DMS53 treated with DMSO at 0.1 percent for 48 hours (cell line): ENCODE results near the gene GTF2IRD1.
"Not testable (repeated sequence)": the region's sequence is repeated elsewhere in the genome, so short reads cannot be mapped to it uniquely, and the experiment has no call there.

Experiments
- DNase-seq: peaks from one replicate; lab custom pipeline; 2025; ENCODE audit not compliant: unreplicated experiment; lab: John Stamatoyannopoulos, UW

The GTF2IRD1 gene

GRCh38 chr7:74627661-74628411, 174.1 kb downstream of the GTF2IRD1 start:
- no peak for DNase-seq

GRCh38 chr7:74632505-74632904, 178.8 kb downstream of the GTF2IRD1 start:
- no peak for DNase-seq

- no peak for DNase-seq
Measured at GRCh38 chr7:74633451-74633921, 179.8 kb downstream of the GTF2IRD1 start.

- no peak for DNase-seq
Measured at GRCh38 chr7:74637745-74638144, 184.0 kb downstream of the GTF2IRD1 start.

GRCh38 chr7:74650055-74650454, 196.3 kb downstream of the GTF2IRD1 start:
- DNase-seq = not testable (repeated sequence)

- DNase-seq = not testable (repeated sequence)
Measured at GRCh38 chr7:74650493-74651132, 196.9 kb downstream of the GTF2IRD1 start.

- DNase-seq = not testable (repeated sequence)
Measured at GRCh38 chr7:74651133-74651504, 197.4 kb downstream of the GTF2IRD1 start.
